ENCODE measurements around the gene ZDHHC11.
"Not testable (repeated sequence)": the region's sequence is repeated elsewhere in the genome, so short reads cannot be mapped to it uniquely, and the experiment has no call there.

Gene ZDHHC11

DNA sequence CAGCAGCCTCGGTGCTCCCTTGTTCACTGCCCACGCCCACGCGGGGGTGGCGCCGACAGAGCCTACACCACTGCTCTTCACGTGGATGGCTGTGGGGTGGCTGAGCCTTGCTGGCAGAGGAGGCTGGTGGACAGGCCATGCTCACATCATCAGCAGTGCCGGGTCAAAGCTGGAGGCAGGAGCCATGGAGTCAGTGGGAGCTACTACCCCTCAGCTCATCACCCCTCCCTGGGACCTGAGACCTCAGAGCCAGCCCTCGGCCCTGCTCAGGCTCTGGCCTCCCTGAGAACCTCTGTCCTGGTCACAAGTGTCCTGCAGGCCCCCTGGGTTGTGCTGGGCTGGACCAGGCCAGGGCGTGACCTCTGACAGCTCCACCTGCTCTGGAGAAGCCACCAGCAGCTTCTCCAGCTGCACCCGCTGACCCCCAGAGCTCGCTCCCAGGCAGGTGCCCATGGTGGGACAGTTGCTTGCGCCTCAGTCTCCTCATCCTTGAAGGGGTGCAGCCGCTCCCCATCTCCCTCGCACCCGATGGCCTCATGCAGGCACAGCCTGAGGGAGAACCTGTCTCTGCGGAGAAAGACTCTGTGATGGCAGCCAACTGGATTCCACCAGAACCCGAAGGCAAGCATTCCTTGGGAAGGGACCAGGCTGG lies 75.8 kb downstream of the ZDHHC11 start:
- H3K4me1 ChIP-seq (ENCODE audit: control insufficient read depth, insufficient read depth, low read length); H3K27me3 ChIP-seq (ENCODE audit: control insufficient read depth, insufficient read depth, low read length); H3K4me3 ChIP-seq (ENCODE audit: low read depth, low read length); H3K9ac ChIP-seq (ENCODE audit: low read depth, low read length); H3K9me3 ChIP-seq (ENCODE audit: control insufficient read depth, insufficient read depth, low read length); H3K36me3 ChIP-seq (ENCODE audit: control insufficient read depth, insufficient read depth, low read length): not testable (repeated sequence)

DNA sequence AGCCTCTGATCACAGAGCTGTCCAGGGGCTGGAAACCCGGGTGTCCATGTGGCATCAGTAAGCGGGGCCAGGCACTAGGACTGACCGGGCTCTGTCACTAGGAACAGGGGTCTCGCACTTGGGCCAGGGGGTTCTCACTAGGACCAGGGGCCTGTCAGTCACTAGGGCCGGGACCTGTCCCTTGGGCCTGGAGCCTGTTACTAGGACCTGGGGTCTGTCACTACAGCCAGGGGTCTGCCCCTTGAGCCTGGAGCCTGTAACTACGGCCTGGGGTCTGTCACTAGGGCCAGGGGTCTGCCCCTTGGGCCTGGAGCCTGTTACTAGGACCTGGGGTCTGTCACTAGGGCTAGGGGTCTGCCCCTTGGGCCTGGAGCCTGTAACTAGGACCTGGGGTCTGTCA lies 76.5 kb downstream of the ZDHHC11 start:
- H3K36me3 ChIP-seq (ENCODE audit: control insufficient read depth, insufficient read depth, low read length); H3K4me1 ChIP-seq (ENCODE audit: control insufficient read depth, insufficient read depth, low read length); H3K4me3 ChIP-seq (ENCODE audit: low read depth, low read length); H3K9ac ChIP-seq (ENCODE audit: low read depth, low read length); H3K9me3 ChIP-seq (ENCODE audit: control insufficient read depth, insufficient read depth, low read length); H3K27me3 ChIP-seq (ENCODE audit: control insufficient read depth, insufficient read depth, low read length): not testable (repeated sequence)

DNA sequence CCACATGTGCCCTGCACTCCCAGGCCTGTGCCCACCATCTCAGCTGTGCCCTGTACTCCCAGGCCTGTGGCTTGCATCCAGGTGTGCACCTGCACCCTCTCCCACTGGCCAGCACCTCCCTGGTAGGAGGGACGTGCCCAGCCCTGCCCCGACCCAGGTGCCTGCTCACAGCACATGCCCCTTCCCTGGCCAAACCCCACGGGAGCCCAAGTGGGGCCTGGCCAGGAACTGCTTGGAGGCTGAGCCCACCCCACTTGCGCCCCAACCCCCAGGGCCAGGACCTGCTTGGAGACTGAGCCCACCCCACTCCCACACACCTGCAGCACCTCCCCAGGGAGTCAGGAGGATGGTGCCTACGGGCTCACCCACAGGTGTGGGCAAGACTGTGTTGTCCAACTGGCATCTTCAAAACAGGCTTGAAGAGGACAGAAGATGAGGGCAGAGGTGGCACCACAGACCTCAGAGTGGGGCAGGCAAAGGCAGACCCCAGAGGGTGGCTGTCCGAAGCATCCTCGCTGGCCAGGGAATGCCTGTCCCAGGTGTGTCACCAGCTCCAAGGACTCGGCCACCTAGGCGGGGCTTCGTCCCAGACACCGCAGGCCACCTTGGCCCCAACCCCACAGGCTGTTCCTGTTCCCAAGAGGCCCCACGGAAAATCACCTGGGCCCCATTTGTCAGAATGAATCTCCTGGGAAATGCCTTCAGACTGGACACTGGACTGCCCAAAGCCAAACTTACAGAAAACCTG lies 77.1 kb downstream of the ZDHHC11 start:
- Histone ChIP-seq H3K4me1 (ENCODE audit: control insufficient read depth, insufficient read depth, low read length) (no peaks in the 10 kb centered on the region), H3K36me3 (ENCODE audit: control insufficient read depth, insufficient read depth, low read length) (no peaks in the 10 kb centered on the region), H3K9ac (ENCODE audit: low read depth, low read length) (no peak overlapping the region), H3K27me3 (ENCODE audit: control insufficient read depth, insufficient read depth, low read length) (no peaks in the 10 kb centered on the region), H3K9me3 (ENCODE audit: control insufficient read depth, insufficient read depth, low read length) (no peaks in the 10 kb centered on the region), H3K4me3 (ENCODE audit: low read depth, low read length) (no peak overlapping the region)

DNA sequence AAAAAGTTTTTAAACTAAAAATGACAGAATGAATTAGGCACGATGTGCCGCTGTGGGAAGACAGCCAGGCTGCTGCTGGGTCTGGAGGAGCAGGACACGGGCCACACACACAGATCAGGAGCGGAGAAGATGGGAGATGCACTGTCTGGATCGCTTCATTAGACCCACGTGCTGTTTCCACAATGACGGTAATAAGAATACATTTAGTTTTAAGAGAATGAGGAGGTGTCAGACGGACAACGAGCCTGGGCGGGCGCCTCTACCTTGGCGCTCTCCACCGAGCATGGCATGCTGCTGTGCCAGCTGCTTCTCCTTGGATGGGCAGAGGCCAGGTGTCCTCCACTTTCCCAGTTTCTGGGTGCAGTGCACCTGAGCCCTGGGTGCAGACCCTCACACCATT lies 77.9 kb downstream of the ZDHHC11 start:
- not testable (repeated sequence) for H3K4me1 ChIP-seq (ENCODE audit: control insufficient read depth, insufficient read depth, low read length); H3K27me3 ChIP-seq (ENCODE audit: control insufficient read depth, insufficient read depth, low read length); H3K9me3 ChIP-seq (ENCODE audit: control insufficient read depth, insufficient read depth, low read length); H3K4me3 ChIP-seq (ENCODE audit: low read depth, low read length); H3K36me3 ChIP-seq (ENCODE audit: control insufficient read depth, insufficient read depth, low read length); H3K9ac ChIP-seq (ENCODE audit: low read depth, low read length)

DNA sequence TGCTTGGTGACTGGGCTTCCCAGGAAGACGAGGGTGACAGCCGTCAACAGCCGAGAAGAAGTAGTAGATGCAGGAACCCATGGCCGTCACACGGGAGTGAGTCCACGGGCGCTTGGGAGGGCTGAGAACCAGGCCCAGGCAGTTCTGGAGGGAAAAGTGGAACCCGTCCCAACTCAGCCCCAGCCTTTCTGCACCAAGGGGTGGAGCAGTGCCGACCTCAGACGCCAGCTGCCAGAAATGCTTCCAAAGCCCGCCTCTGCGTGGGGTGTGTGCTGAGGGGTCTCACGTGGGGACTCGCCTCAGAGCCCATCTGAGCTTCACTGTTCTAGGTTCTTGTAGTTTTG lies 78.3 kb downstream of the ZDHHC11 start:
- H3K4me1 ChIP-seq (ENCODE audit: control insufficient read depth, insufficient read depth, low read length); H3K4me3 ChIP-seq (ENCODE audit: low read depth, low read length); H3K27me3 ChIP-seq (ENCODE audit: control insufficient read depth, insufficient read depth, low read length); H3K9ac ChIP-seq (ENCODE audit: low read depth, low read length); H3K36me3 ChIP-seq (ENCODE audit: control insufficient read depth, insufficient read depth, low read length); H3K9me3 ChIP-seq (ENCODE audit: control insufficient read depth, insufficient read depth, low read length): not testable (repeated sequence)

DNA sequence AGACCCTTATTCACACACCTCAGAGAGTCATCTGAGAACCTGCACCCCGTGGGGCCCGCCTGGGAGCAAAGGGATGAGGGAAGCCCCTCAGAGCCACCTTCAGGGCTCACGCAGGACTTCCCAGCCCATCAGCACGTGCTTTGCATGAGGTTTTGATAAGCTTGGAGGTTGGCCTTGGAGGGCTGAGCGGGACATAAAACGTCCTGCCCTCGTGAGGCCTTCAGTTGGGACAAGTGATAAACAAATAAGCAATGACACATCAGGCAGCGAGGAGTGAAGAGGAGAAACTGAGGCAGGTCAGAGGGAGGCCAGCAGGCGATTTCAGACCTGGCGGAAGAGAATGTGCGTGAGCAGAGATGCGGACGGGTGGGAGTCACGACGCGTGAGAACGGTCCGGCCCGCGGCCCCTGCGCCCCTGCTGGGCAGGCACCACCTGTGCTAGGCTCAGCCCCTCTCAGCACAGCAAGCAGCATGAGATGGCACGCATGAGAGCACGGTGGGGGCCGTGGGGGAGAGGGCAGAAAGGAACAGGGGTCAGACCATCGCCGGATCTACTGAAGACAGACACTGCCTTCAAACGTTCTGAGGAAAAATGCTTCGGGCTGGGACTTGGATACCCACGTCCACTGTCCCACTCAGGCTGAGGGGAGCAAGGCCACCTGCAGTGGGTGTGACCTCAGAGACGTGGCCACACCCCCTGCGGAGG lies 78.8 kb downstream of the ZDHHC11 start:
- not testable (repeated sequence) for H3K4me3 ChIP-seq (ENCODE audit: low read depth, low read length); H3K36me3 ChIP-seq (ENCODE audit: control insufficient read depth, insufficient read depth, low read length); H3K9me3 ChIP-seq (ENCODE audit: control insufficient read depth, insufficient read depth, low read length); H3K27me3 ChIP-seq (ENCODE audit: control insufficient read depth, insufficient read depth, low read length); H3K9ac ChIP-seq (ENCODE audit: low read depth, low read length); H3K4me1 ChIP-seq (ENCODE audit: control insufficient read depth, insufficient read depth, low read length)

DNA sequence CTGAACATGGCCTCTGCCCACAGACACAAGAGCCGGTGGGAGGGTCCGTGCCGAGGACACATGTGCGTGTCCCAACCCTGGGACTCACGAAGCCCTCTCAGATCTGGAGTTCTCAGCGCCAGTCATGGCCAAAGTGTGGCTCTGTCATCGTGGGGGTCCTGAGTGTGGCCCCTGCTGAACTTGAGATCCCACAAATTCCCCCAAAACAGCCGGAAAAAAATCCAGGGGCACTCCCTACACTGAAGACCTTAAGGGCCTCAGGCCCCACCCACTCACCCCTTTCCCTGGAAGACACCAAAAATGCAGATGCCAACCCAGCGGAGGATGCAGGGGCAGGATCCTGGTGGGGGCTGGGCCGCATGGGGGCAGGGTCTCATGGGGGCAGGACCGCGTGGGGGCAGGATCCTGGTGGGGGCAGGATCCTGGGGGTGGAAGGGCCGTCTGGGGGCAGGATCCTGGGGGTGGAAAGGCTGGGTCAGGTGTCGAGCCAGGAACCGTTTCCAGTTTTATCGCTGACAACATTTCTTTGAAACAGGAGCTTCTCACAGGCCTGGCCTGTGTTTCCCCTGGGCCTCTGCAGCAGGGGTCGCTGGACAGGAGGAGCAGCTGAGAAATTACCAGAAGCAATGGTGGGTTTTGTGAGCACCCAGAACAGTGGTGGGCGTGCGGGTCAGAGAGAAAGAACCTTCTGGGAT lies 79.6 kb downstream of the ZDHHC11 start:
- H3K4me3 ChIP-seq (ENCODE audit: low read depth, low read length); H3K9ac ChIP-seq (ENCODE audit: low read depth, low read length); H3K4me1 ChIP-seq (ENCODE audit: control insufficient read depth, insufficient read depth, low read length); H3K9me3 ChIP-seq (ENCODE audit: control insufficient read depth, insufficient read depth, low read length); H3K36me3 ChIP-seq (ENCODE audit: control insufficient read depth, insufficient read depth, low read length); H3K27me3 ChIP-seq (ENCODE audit: control insufficient read depth, insufficient read depth, low read length): not testable (repeated sequence)

DNA sequence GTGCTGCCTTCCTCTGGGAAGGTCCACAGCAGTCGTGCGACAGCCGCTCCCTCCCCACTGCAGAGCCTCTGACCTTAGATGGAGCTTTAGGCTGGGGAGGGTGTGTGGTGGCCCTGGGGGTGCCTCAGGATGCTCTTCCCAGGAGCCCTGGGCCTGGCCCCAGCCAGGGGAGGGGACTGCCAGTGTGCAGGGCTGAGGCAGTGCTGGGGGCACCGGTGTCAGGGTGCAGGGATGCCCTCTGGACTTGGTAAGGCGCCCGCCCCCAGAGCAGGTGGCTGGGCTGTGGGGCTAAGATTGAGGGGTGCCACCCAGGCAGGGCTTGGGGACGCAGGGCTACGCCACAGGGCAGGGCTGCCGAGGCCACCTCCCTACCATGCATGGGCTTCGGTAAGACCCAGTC lies 80.2 kb downstream of the ZDHHC11 start:
- not testable (repeated sequence) for H3K27me3 ChIP-seq (ENCODE audit: control insufficient read depth, insufficient read depth, low read length)

DNA sequence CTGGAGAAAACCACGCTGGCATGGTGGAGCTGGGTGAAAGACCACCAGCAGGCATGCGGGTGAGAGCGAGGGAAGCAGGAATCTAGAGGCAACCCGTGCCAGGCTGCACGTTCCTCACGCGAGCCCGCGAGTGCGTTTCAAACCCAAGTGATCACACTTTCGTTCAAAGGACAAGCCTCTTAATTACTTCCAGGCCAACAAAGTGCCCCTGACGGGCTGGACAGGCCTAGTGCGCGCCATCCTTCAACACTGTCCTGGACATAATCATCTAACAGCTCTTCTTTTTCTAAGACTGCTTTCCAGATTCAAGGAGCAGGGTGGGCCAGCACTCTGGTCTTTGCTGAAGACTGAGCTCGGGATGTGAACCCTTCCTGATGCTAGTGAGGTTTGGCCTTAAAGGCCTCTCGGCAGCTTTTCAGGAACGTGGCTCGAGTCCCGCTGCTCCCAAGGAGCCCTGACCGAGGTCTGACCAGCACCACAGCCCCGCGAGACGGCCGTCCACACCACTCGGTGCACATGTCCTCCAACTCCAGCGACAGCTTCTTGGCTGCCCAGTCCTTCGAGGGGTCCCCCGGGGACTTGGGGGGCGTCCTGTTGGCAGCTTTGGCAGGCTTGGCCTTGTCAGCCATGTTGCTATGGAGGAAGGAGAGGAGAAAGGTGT lies 81.2 kb downstream of the ZDHHC11 start:
- not testable (repeated sequence) for H3K4me1 ChIP-seq (ENCODE audit: control insufficient read depth, insufficient read depth, low read length); H3K4me3 ChIP-seq (ENCODE audit: low read depth, low read length)

More for the DNA sequence above, 80.2 kb downstream of the ZDHHC11 start:
- H3K4me1 ChIP-seq (ENCODE audit: control insufficient read depth, insufficient read depth, low read length); H3K9me3 ChIP-seq (ENCODE audit: control insufficient read depth, insufficient read depth, low read length); H3K4me3 ChIP-seq (ENCODE audit: low read depth, low read length); H3K36me3 ChIP-seq (ENCODE audit: control insufficient read depth, insufficient read depth, low read length); H3K9ac ChIP-seq (ENCODE audit: low read depth, low read length): not testable (repeated sequence)

DNA sequence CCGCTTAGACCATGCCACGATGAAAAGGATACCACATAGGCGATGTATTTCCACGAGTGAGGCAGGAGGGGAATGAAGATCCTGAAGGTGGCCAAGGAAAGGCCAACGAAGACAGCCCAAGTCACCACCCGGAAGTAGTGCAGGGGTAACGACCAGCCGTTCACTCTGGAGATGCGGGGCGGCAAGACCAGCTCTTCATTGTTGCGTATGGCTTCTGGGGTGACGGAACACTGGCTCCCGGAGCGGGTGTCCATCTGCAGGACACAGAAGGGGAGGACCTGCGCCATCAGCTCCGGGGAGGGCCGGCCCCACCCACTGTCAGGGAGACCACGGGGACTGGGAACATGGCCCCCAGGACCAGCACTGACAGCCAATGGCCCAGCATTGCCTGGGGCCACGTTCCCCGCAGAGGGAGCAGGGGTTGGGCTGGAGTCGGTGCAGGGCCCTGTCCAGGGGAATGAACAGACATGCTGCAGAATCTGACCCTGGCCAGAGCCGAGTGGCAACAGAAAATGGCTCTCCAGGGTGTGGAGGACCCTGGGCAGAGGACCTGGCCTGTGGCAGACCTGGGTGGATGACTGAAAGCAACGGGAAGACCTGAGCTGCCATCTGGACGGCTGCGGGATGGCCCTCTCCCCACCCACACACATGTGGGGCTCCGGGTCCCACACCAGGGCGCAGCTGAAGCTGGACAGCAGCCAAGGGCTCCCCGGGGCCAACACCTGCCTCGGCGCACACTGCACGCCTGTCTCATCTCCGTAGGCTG lies 83.9 kb downstream of the ZDHHC11 start:
- Histone ChIP-seq H3K9ac (ENCODE audit: low read depth, low read length) (no peak overlapping the region), H3K9me3 (ENCODE audit: control insufficient read depth, insufficient read depth, low read length) (no peaks in the 10 kb centered on the region), H3K4me3 (ENCODE audit: low read depth, low read length) (no peak overlapping the region), H3K27me3 (ENCODE audit: control insufficient read depth, insufficient read depth, low read length) (no peaks in the 10 kb centered on the region), H3K4me1 (ENCODE audit: control insufficient read depth, insufficient read depth, low read length) (no peaks in the 10 kb centered on the region), H3K36me3 (ENCODE audit: control insufficient read depth, insufficient read depth, low read length) (no peaks in the 10 kb centered on the region)

More for the DNA sequence above, 81.2 kb downstream of the ZDHHC11 start:
- not testable (repeated sequence) for H3K9ac ChIP-seq (ENCODE audit: low read depth, low read length); H3K27me3 ChIP-seq (ENCODE audit: control insufficient read depth, insufficient read depth, low read length); H3K9me3 ChIP-seq (ENCODE audit: control insufficient read depth, insufficient read depth, low read length); H3K36me3 ChIP-seq (ENCODE audit: control insufficient read depth, insufficient read depth, low read length)
